ENCODE results near the gene FAM170A. TPM values are rescaled to one million over a fixed set of nuclear protein-coding genes. Genes with fewer than 3 reads are reported as not detected.

Gene FAM170A
- polyA plus RNA-seq, 1 donor (not counting 4 experiments of a cell fraction or from before 2014, with no cell fraction given): not detected

- DNase-seq (ENCODE audit: low read depth, low spot score) (no peak), FAIRE-seq (no peak)
- H3K9ac ChIP-seq (ENCODE audit: control insufficient read depth, extremely low read depth, insufficient read depth, low read length): no peak overlapping the region
- no peak overlapping the region for H3K4me3 ChIP-seq (ENCODE audit: control insufficient read depth in 2 of 3, extremely low read depth in 1 of 3, insufficient read depth in 2 of 3, low read depth in 1 of 3, low read length in 3 of 3)
- H4K20me1 ChIP-seq (ENCODE audit: control insufficient read depth, extremely low read depth, insufficient read depth, low read length): no peaks in the 10 kb centered on the region
- no peaks in the 10 kb centered on the region for H3K9me3 ChIP-seq (ENCODE audit: control insufficient read depth, low read depth, low read length)
- dilution Hi-C loops (cut with MboI; ENCODE audit: extremely low pct_ligation_motif_present, low sequenced_read_pairs): no loop called here
- no peaks in the 10 kb centered on the region for H3K36me3 ChIP-seq (ENCODE audit: control insufficient read depth in 2 of 2, extremely low read depth in 1 of 2, insufficient read depth in 2 of 2, low read length in 2 of 2)
- no peak overlapping the region for H3K27ac ChIP-seq (ENCODE audit: control insufficient read depth, insufficient read depth, low read length)
- no peaks in the 10 kb centered on the region for H3K4me1 ChIP-seq (ENCODE audit: control insufficient read depth, extremely low read depth, insufficient read depth, low read length)
- no peak overlapping the region for H3K4me2 ChIP-seq (ENCODE audit: control insufficient read depth, extremely low read depth, insufficient read depth, low read depth, low read length)
- H3K9me1 ChIP-seq (ENCODE audit: control insufficient read depth, extremely low read depth, insufficient read depth, low read length): no peaks in the 10 kb centered on the region
- no peak overlapping the region for H2AFZ ChIP-seq (ENCODE audit: control insufficient read depth, low read length)
- no peaks in the 10 kb centered on the region for H3K27me3 ChIP-seq (ENCODE audit: control insufficient read depth, extremely low read depth, insufficient read depth, low read length)
- no peaks in the 10 kb centered on the region for H3K79me2 ChIP-seq (ENCODE audit: control insufficient read depth, insufficient read depth, low read length)
- TF ChIP-seq CTCF (optimal IDR thresholded peaks at IDR 0.05 in 1 of 3, IDR thresholded peaks at IDR 0.05 in 1 of 3, conservative IDR thresholded peaks at IDR 0.05 in 1 of 3; ENCODE audit: extremely low read depth in 1 of 3, insufficient read depth in 2 of 3, low read length in 3 of 3): no peak
- no peak for TF ChIP-seq EZH2 (IDR thresholded peaks at IDR 0.05; ENCODE audit: low read length)
Observed at GRCh38 chr5:119630752-119631440, 1.5 kb downstream of the FAM170A start.

GRCh38 chr5:119631660-119632059 is 2.3 kb downstream of the FAM170A start:
- dilution Hi-C loops (cut with MboI; ENCODE audit: extremely low pct_ligation_motif_present, low sequenced_read_pairs): no loop called here
- H3K4me1 ChIP-seq (ENCODE audit: control insufficient read depth, extremely low read depth, insufficient read depth, low read length): no peaks in the 10 kb centered on the region
- no peak overlapping the region for H3K4me3 ChIP-seq (ENCODE audit: control insufficient read depth in 2 of 3, extremely low read depth in 1 of 3, insufficient read depth in 2 of 3, low read depth in 1 of 3, low read length in 3 of 3)
- DNase-seq (ENCODE audit: low read depth, low spot score): no peak
- FAIRE-seq: no peak
- no peaks in the 10 kb centered on the region for H3K9me3 ChIP-seq (ENCODE audit: control insufficient read depth, low read depth, low read length)
- no peak overlapping the region for H3K4me2 ChIP-seq (ENCODE audit: control insufficient read depth, extremely low read depth, insufficient read depth, low read depth, low read length)
- no peaks in the 10 kb centered on the region for H3K9me1 ChIP-seq (ENCODE audit: control insufficient read depth, extremely low read depth, insufficient read depth, low read length)
- no peaks in the 10 kb centered on the region for H3K36me3 ChIP-seq (ENCODE audit: control insufficient read depth in 2 of 2, extremely low read depth in 1 of 2, insufficient read depth in 2 of 2, low read length in 2 of 2)
- no peak overlapping the region for H2AFZ ChIP-seq (ENCODE audit: control insufficient read depth, low read length)
- TF ChIP-seq CTCF (optimal IDR thresholded peaks at IDR 0.05 in 1 of 3, IDR thresholded peaks at IDR 0.05 in 1 of 3, conservative IDR thresholded peaks at IDR 0.05 in 1 of 3; ENCODE audit: extremely low read depth in 1 of 3, insufficient read depth in 2 of 3, low read length in 3 of 3): no peak
- no peak for TF ChIP-seq EZH2 (IDR thresholded peaks at IDR 0.05; ENCODE audit: low read length)
- H3K9ac ChIP-seq (ENCODE audit: control insufficient read depth, extremely low read depth, insufficient read depth, low read length): no peak overlapping the region
- H4K20me1 ChIP-seq (ENCODE audit: control insufficient read depth, extremely low read depth, insufficient read depth, low read length): no peaks in the 10 kb centered on the region
- H3K27ac ChIP-seq (ENCODE audit: control insufficient read depth, insufficient read depth, low read length): no peak overlapping the region
- H3K79me2 ChIP-seq (ENCODE audit: control insufficient read depth, insufficient read depth, low read length): no peaks in the 10 kb centered on the region
- H3K27me3 ChIP-seq (ENCODE audit: control insufficient read depth, extremely low read depth, insufficient read depth, low read length): no peaks in the 10 kb centered on the region

All from keratinocyte (primary cell).